ENCODE measurements around the gene WDR75.
"Not testable (repeated sequence)": the region's sequence is repeated elsewhere in the genome, so short reads cannot be mapped to it uniquely, and the experiment has no call there.

The WDR75 gene

GRCh38 chr2:189467160-189467559 is 25.9 kb downstream of the WDR75 start:
- Histone ChIP-seq H2AFZ (ENCODE audit: low read depth) (no peak overlapping the region), H3K4me3 (IDR thresholded peaks at IDR 0.05; ENCODE audit: insufficient read depth, low read depth, low read length) (no peak overlapping the region), H3K9ac (no peak overlapping the region), H3K4me2 (no peak overlapping the region), H3K36me3 (ENCODE audit: insufficient read depth) (peaks cover 9% of the 10 kb centered on the region; the same call in 1 of the 2 replicates), H3K27ac (no peak overlapping the region), H3K79me2 (ENCODE audit: insufficient read depth, low read depth) (no peaks in the 10 kb centered on the region), H4K20me1 (ENCODE audit: insufficient read depth) (no peaks in the 10 kb centered on the region), H3K27me3 (ENCODE audit: insufficient read depth, low read depth) (no peaks in the 10 kb centered on the region), H3K4me1 (ENCODE audit: low read depth, poor library complexity, severe bottlenecking) (peaks cover 20% of the 10 kb centered on the region)
- no peak for TF ChIP-seq CTCF (conservative IDR thresholded peaks at IDR 0.05; ENCODE audit: low read depth, low read length)

- no peak overlapping the region for H3K4me2 ChIP-seq
- H4K20me1 ChIP-seq (ENCODE audit: insufficient read depth): no peaks in the 10 kb centered on the region
- no peaks in the 10 kb centered on the region for H3K79me2 ChIP-seq (ENCODE audit: insufficient read depth, low read depth)
- H3K4me3 ChIP-seq (IDR thresholded peaks at IDR 0.05; ENCODE audit: insufficient read depth, low read depth, low read length): no peak overlapping the region
- no peaks in the 10 kb centered on the region for H3K27me3 ChIP-seq (ENCODE audit: insufficient read depth, low read depth)
- H2AFZ ChIP-seq (ENCODE audit: low read depth): no peak overlapping the region
- no peak for TF ChIP-seq CTCF (conservative IDR thresholded peaks at IDR 0.05; ENCODE audit: low read depth, low read length)
- H3K9ac ChIP-seq: no peak overlapping the region
- H3K4me1 ChIP-seq (ENCODE audit: low read depth, poor library complexity, severe bottlenecking): peaks cover 20% of the 10 kb centered on the region
- peaks cover 5% of the 10 kb centered on the region; the same call in 1 of the 2 replicates for H3K36me3 ChIP-seq (ENCODE audit: insufficient read depth)
- no peak overlapping the region for H3K27ac ChIP-seq
Measured at GRCh38 chr2:189467593-189467992, 26.3 kb downstream of the WDR75 start.

GRCh38 chr2:189474526-189474925 is 33.3 kb downstream of the WDR75 start:
- H3K4me1 ChIP-seq (ENCODE audit: low read depth, poor library complexity, severe bottlenecking): peaks cover 23% of the 10 kb centered on the region

GRCh38 chr2:189477756-189478155 is 36.5 kb downstream of the WDR75 start:
- Histone ChIP-seq H3K4me3 (IDR thresholded peaks at IDR 0.05; ENCODE audit: insufficient read depth, low read depth, low read length) (no peak overlapping the region), H4K20me1 (ENCODE audit: insufficient read depth) (no peaks in the 10 kb centered on the region), H3K4me2 (no peak overlapping the region), H2AFZ (ENCODE audit: low read depth) (no peak overlapping the region), H3K27ac (peak overlapping the region; percentile 4; the same call in 1 of the 2 replicates), H3K4me1 (ENCODE audit: low read depth, poor library complexity, severe bottlenecking) (peaks cover 41% of the 10 kb centered on the region), H3K79me2 (ENCODE audit: insufficient read depth, low read depth) (no peaks in the 10 kb centered on the region), H3K27me3 (ENCODE audit: insufficient read depth, low read depth) (no peaks in the 10 kb centered on the region), H3K36me3 (ENCODE audit: insufficient read depth) (peaks cover 14% of the 10 kb centered on the region; the same call in 1 of the 2 replicates), H3K9ac (no peak overlapping the region)
- no peak for TF ChIP-seq CTCF (conservative IDR thresholded peaks at IDR 0.05; ENCODE audit: low read depth, low read length)

More at GRCh38 chr2:189474526-189474925, 33.3 kb downstream of the WDR75 start:
- H3K4me3 ChIP-seq (IDR thresholded peaks at IDR 0.05; ENCODE audit: insufficient read depth, low read depth, low read length): no peak overlapping the region
- no peaks in the 10 kb centered on the region for H4K20me1 ChIP-seq (ENCODE audit: insufficient read depth)
- H2AFZ ChIP-seq (ENCODE audit: low read depth): no peak overlapping the region
- H3K4me2 ChIP-seq: no peak overlapping the region
- H3K27ac ChIP-seq: no peak overlapping the region
- no peaks in the 10 kb centered on the region for H3K27me3 ChIP-seq (ENCODE audit: insufficient read depth, low read depth)
- no peak overlapping the region for H3K9ac ChIP-seq
- peaks cover 14% of the 10 kb centered on the region; the same call in 1 of the 2 replicates for H3K36me3 ChIP-seq (ENCODE audit: insufficient read depth)
- no peaks in the 10 kb centered on the region for H3K79me2 ChIP-seq (ENCODE audit: insufficient read depth, low read depth)
- no peak for TF ChIP-seq CTCF (conservative IDR thresholded peaks at IDR 0.05; ENCODE audit: low read depth, low read length)

- not testable (repeated sequence) for H4K20me1 ChIP-seq (ENCODE audit: insufficient read depth); H3K4me3 ChIP-seq (IDR thresholded peaks at IDR 0.05; ENCODE audit: insufficient read depth, low read depth, low read length); H2AFZ ChIP-seq (ENCODE audit: low read depth); H3K79me2 ChIP-seq (ENCODE audit: insufficient read depth, low read depth); H3K27me3 ChIP-seq (ENCODE audit: insufficient read depth, low read depth); H3K9ac ChIP-seq
- Histone ChIP-seq H3K27ac (peak overlapping the region; percentile 4; the same call in 1 of the 2 replicates), H3K4me1 (ENCODE audit: low read depth, poor library complexity, severe bottlenecking) (peaks cover 41% of the 10 kb centered on the region), H3K36me3 (ENCODE audit: insufficient read depth) (peaks cover 14% of the 10 kb centered on the region; the same call in 1 of the 2 replicates), H3K4me2 (0 out of 2 replicates have a peak overlapping the region, but pooled peaks have one; percentile 2)
Measured at GRCh38 chr2:189478289-189478688, 37.0 kb downstream of the WDR75 start.
